CD1c-positive myeloid dendritic cell (primary cell): ENCODE results near the gene COL27A1.

Experiments used
- DNase-seq: peaks from one replicate; pipeline ENCODE4 v3.0.0-alpha.2; 2016; ENCODE audit errors: extremely low spot score

The COL27A1 gene

DNA sequence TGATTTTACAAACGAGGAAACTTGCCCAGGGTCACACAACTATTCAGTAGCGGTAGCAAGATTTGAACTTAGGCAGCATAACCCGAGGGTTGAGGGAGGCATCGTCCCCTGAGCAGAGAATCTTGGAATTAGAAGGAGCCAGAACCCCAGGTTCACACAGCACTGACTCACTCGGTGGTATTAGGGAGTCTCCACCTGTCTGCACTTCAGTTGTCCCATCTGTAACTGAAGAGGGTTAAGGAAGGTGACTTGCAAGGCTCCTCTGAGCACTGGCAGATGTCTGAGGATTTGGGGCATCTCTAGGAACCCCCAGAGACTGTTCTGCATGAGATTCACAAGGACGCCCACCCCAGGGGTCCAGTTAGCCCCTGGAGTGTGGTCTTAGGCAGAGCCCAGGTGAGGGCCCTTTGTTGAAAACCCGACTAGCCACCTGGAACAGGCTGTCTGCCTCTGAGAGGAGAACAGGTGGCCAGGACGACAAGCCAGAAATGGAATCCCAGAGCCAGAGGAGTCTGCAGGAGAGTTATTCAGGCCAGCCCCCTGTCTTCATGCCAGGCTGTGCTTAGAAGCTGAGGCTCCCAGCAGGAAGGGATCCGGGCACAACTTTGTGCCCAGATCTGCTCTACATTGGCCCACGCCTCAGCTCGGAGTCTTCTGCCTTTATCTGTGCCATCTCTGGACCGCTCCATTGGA lies 117.5 kb downstream of the COL27A1 start:
- no peak for DNase-seq

DNA sequence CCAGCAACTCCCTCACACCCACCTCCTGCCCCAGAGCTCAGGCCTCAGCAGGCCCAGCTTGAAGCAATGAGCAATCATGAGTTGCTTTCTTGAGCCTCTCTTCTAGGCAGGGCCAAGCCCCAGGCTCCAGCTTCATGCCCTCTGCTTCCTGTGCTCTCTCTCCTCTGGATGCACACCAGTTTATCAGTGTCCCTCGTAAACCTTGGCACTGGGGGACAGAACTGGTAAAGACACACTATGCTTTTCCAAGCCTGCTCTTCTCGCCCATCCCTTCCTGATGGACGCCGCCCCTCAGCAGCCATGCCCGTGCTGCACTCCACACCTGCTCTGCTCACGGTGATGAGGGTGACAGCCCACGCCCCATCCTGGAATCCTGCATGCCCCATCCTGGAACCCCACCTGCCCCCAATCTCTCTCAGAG lies 118.1 kb downstream of the COL27A1 start:
- DNase-seq, result no peak

DNA sequence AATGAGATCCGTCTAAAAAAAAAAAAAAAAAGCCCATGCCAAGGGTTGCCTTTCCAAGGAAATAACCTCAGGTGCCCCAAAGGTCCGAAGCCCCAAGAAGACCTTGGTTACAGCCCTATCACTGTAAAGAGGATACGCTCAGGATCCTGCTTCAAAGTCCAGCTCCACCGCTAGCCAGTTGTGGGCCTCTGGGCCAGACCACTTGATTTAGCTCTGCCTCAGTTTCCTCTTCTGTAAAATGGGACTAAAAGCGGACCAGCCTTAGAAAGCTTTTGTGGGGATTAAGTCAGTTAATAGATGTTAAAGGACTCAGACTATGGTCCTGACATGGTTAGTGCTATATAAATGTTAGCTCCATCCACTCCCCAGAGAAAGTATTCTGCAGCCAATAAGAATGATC lies 118.9 kb downstream of the COL27A1 start:
- no peak for DNase-seq

DNA sequence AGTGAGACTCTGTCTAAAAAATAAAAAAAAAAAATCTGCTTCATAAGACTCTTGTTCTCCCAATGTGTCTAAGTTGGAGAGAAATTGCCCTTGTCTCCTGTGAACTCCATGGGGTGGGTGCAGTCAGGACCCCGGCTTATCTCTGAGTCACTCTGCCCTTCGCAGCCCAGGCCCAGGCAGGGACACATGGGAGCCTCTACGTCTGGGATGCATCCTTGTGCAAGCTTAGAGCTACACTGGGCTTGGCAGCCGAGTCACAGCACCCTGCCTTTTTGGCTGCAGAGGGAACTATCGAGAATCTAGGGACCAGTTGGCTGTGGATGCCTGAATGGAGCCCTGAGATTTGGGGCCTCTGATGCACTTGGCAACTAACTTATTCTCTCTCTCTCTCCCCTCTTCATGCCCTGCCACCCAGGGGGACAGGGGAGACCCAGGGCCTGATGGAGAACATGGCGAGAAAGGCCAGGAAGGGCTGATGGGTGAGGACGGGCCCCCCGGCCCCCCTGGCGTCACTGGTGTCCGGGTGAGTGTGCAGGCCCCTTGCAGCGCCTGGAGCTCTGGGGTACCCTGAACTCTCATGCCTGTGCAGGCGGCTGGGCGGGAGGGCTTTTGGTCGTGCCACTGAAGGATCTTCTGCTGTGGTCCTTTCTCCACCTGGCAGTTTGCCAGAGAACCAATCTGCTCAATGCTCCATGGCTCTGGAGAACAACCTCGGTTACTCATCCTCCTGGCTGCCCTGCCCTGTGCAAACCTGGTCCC lies 120.1 kb downstream of the COL27A1 start:
- no peak for DNase-seq

DNA sequence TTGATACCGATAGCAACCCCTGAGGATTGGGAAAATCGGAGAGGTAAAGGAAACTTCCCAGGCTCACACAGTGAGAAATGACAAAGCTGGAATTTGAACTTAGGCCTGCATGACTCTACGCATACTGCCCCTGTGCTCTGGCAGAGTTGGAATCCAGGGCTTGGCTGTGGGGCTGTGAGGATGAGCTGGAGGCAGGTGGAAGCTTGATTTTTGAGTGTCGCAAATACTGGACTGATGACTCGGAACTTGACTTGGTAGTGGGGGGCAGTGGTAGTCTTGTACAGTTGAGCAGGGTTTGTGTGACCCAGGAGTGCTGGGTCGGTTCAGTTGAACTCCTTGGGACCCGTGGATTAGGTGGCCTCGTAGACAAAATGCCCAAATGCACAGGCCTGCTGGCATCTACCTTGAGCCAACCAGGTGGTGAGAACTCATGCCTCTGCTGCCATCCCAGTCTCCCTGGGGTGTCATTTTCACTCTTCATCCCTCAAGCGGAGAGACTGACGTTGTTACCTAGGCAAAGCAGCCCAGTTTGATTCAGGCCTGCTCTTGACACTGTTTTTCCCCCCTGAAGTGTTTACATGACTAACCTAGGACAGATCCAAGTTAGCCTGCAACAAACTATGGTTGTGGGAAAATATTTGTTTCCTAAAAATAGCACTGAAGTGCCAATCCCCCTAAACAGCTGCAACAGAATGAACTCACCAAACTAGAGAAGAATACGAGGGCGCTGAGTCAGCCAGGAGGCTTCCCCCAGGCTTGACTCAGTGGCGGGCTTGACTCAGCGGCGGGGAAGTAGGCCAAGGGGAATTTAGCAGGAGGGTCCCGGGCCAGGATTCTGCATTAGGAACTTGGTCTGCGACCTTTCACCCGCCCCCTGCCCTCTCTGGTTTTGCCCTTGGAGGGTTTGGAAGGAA lies 121.8 kb downstream of the COL27A1 start:
- DNase-seq, result no peak

DNA sequence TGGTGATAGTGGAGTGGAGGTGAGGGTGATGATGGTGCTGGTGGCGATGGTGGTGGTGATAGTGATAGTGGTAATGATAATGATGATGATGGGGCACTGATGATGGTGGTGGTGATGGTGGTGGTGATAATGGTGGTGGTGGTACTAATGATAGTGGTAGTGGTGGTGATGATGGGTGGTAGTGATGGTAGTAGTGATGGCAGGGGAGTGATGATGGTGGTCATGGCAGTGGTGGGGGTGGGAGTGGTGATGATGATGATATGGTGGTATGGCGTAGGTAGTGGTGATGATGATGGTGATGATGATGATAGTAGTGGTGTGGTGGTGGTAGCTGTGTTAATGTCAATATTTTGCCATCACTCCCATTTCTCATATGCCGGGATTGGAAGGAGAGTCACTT lies 123.0 kb downstream of the COL27A1 start:
- DNase-seq, result no peak

DNA sequence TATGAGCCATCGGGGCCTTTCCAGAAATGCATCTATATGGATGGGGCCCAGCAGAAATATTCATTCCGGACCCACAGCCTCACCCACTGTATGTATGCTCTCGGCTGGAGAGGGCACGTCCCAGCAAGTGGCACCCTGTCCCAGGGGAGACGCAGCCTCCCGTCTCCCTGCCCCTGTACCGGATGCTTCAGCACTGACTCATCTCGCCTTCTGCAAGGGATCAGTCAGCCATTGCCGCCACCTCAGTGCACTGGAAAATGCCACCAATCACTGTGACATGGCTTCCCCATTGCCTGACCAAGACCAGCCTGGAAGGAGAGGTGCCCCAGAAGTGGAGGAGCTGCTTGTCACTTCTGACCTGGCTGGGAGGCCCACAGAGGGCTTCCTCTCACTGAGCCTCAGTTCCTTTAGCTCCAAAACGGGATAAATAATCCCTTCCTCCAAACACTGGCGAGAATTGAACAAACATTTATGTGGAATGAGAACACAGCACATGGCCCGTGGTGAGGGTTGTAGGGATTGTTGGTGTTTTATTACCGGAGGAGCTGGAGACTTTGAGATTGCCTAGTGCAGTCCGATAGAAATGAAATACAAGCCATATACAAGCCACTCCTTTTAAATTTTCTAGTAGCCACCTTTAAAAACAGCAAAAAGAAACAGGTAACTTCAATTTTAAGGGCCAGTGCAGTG lies 123.7 kb downstream of the COL27A1 start:
- no peak for DNase-seq

DNA sequence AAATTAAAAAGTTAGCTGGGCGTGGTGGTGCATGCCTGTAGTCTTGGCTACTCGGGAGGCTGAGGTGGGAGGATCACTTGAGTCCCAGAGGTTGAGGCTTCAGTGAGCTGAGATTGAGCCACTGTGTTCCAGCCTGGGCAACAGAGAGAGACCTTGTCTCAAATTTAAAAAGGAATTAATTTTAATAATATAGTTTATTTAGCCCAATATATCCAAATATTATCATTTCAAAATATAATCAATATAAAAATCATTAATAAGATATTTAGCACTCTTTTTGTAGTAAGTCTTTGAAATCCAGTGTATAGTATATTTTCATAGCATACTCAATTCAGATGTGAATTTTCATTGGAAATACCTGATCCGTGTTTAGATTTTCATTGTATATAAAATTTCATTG lies 124.4 kb downstream of the COL27A1 start:
- DNase-seq, result no peak

DNA sequence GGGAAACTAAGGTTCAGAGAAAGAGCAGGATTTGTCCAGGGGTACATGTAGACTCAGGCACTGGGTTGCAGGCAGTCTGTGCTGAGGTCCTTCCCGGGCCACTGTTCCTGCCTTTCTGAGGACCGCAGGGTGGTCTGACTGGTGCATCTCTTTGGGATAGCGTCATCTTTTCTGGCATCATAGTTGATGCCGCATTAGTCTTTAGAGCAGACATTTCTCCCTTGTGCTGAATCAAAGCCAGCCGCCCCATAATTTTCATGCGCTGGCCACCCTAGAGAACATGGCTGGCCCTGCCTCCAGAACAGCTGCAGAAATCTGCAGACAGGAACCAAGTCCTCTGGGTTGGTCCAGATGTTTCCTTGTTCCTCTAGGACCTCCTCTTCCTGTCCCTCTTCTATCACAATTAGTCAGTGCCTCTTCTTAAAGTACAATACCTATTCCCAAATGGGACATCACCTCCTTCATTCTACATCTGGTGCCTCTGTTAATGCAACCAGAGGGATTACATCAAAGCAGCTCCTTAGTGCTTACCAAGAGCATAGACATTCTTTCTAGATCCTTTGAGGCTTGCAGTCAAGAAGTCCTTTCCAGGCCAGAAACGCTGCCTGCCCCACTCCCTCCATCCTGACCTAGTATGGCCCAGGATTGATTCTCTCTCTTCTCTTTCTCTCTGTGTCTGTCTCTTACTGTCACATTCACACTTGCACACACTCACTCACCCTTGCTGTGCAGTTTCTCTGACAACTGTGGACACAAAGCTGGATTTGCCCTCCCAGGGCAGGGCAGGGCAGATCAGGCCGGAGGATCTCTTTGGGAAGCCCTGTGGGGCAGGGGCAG lies 125.5 kb downstream of the COL27A1 start:
- DNase-seq, result no peak

DNA sequence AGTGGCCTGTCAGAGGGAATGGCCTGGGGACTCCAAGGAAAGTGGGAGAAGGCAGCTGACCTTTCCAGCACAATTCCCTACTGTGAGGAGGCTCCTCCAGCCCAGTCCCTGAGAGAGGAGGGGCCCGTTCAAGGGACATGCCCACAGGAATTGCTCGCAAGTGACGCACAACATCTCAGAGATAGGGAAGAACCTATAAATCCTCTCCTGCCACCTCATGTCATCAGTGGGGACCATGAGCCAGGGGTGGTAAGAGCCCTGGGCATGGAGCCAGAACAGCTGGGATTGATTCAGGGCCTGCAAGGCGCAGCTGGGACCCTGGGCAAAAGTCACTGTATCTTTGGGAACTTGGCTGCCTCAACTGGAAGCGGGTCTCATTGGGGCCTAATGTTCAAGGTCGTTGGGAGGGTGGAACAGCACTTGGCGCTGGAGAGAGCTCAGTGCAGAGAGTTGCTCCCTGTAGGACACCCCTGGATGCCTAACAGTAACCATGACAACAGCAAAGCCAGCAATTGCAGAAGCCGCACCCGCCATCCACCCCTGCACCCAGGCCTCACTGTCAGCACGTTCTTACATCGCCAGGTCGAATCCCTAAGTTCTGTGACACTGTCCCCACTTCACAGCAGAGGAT lies 126.3 kb downstream of the COL27A1 start:
- DNase-seq, result no peak

DNA sequence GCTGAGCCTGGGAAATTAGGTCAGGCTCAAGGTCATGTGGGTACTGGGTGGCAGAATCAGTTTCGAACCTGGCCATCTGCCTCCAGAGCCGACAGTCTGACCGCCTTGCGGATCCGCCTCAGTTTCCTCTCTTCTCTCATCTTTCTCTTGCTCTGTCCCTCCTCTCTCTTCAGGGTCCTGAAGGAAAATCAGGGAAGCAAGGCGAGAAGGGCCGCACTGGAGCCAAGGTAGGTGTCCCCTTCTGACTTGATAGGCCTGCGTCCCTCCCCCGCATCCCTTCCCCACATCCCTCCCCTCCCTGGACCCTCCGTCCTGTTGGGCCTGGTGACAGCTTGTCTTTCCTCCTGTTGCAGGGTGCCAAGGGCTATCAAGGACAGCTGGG lies 126.8 kb downstream of the COL27A1 start:
- no peak for DNase-seq

DNA sequence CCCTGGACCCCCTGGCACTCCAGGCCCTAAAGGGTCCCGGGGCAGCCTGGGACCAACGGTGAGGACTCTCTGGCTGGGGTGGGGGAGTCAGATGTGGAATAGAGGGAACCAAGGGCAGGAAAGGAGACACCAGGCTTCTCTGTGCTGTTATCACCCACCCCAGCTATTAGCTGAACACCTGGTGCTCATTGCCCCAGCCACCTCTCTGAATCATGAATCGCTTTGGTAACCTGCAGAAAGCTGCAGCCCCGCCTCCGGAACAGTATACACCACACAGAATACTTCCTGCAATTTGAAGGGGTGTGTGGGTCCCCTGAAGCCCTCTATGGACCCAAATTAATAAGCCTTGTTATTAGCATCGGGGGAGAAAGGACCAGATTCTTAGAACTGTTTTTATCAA lies 127.2 kb downstream of the COL27A1 start:
- DNase-seq, result no peak

DNA sequence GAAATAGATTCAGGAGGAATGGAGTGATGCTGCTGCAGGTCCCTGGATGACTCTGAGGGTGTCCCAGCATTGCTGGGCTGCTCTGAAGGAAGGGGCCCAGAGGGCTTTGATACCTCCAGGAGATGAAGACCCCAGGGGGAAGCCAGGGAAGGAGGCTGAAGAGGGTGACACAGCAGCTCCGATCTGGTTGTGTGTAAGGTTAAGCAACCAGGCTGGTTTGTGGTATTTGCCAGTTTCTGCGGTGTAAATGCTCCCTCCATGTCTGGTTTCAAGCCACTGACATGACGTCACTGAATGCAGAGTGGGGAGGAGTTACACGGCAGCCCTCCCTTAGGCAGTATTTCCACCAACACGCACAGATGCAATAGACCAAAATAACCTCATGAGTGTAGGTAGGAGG lies 127.6 kb downstream of the COL27A1 start:
- peak; percentile 24 for DNase-seq

DNA sequence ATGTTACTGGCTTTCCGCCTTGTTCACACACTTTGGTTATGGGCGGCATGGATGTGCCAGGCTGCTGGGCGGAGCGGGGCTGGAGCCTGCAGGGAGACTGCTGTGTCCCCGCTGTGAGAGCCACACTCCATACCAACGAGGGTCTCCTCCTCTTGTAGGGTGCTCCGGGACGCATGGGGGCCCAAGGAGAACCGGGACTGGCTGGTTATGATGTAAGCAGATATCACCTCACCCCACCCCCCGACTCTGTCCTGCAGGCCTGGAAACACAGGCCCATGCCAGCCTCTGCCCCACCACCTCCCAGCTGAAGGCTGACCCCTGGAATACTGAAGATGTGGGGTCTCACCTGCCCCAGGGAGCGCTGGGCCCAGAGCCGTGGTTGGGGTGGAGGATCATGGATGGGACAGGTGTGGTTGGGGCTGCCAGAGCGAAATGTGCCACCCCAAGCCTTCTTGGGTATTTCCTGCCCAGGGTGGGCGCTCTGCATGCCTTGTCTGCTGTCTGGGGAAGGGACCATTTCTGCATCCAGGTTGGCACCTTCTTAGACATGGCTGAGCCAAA lies 128.3 kb downstream of the COL27A1 start:
- DNase-seq, result no peak

DNA sequence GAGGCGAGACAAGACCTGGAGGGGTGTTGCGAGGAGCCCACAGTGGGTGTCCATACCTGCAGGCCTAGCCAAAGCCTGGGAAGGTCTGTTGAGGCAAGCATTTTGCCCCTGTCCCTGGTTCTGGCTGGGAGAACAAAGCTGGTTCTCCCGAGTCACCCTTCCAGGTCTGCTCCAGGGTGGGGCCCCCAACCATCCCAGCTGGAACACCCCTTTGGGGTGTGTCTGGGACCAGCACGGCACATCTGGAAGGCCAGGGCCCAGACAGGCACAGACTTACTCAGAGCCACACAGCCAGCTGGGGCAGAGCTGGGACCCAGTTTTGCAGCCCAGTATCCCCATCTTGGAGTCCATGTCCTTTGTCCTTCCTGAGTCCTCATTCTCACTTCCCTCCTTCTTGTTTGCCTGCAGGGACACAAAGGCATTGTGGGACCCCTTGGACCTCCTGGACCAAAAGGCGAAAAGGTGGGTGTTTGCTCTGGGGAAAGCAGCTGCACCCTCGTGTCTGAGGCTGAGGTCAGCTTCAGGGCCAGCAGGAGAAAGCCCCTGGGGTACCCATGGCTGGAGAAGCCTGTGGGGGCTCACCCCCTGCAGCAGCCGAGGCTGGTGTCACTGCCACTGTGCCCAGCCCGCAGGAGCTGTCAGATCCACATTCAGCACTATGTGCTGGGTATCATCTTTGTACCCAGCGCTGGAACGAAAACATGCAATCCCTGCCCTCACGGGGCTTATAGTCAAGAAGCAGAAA lies 129.2 kb downstream of the COL27A1 start:
- no peak for DNase-seq

DNA sequence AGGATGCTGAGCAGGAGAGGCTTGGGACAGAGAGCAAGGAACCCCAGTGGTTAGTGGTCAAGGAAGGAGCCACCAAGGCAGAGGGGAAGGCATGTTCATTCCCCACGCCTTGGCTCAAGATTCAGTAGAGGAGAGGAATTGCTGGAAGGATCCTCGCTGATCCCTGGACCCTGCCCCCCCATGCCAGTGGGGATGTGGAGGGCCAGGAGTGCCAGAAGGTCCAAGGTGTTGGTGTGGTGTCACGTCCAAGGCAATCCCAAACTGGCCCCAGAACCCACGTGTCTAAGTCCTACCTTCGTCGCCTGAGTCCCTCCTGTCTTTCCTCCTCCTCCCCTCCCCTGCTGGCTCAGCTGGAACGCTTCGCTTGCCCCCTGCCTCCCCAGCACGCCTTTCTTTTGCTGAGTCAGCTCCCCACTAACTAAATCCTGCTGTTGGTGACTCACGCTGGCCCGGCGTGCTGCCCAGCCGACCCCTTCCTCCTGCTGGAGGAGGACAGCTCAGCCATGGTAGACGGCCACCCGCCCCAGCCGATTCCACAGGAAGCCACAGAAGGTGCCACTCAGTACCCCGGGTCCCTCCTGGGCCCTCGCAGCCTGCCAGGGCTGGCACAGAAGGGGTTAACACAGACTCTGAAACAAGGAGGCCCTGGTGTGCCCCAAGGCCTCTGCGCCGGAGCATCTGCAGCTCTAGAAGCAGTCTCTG lies 130.0 kb downstream of the COL27A1 start:
- DNase-seq, result no peak

DNA sequence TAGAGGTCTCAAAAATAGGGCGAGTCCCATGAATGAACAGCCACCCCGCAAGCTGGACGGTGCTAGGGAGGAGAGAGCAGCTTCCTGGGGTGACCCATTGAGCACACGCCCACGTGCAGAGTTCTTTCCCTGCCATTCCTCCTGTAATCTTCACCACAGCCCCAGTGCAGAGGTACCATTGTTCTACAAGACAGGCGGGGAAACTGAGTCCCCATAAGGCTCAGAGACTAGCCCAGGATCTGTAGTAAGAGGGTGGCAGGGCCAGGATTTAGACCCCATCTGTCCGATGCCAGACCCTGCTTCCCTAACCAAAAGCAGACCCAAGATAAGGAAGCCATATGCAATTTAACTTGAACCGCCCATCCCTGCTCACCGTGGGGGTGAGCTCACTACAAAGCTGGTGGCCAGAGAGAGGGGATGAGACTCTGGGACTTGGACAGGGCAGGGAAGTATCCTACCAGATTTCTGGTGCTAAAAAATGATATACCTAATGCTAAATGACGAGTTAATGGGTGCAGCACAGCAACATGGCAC lies 130.9 kb downstream of the COL27A1 start:
- DNase-seq, result no peak

DNA sequence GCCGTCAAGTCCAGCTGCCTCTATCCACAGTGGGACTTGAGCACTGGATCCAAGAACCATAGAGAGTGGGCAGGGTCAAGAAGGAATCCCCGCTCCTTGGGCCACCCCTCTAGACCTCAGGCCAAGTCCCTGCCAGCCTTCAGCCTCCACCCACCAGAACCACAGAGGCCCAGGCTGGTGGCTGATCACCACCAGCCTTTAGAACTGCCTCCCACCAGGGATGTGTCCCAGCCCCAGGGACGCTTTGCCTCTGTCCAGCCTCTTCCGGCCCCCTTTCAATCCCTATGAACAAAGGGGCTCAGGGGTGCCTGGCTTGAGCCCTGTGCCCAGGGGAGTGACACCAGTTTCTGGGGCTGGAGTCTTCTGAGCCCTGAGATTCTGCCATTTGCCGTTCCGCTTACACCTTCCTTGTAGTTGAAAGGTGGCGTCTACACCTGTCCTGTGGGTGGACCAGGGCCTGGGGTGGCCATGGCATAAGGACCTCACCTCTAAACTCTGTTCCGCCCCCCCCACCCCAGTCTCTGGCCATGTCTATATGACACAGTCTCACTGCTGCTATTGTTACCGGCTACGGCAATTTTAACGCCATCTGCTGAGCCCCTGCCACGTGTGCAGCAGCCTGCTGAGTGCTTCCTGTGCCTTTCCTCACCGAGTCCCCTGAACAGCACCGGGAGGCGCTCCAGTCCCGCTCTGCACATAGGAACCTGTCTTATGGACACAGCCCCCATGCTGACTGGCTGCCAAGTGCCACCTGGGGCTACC lies 131.8 kb downstream of the COL27A1 start:
- DNase-seq, result no peak
